Activated gamma-delta T cell treated with Interleukin-2 at 50 U/mL for 16 hours (primary cell): Measurements from ENCODE around the gene RASGRP2.
A peak's percentile ranks its signal among the peaks of the same experiment; 100 is the strongest.

Experiments
- DNase-seq: peaks from one replicate; pipeline ENCODE4 v3.0.0-alpha.2; 2020

The RASGRP2 gene

DNA sequence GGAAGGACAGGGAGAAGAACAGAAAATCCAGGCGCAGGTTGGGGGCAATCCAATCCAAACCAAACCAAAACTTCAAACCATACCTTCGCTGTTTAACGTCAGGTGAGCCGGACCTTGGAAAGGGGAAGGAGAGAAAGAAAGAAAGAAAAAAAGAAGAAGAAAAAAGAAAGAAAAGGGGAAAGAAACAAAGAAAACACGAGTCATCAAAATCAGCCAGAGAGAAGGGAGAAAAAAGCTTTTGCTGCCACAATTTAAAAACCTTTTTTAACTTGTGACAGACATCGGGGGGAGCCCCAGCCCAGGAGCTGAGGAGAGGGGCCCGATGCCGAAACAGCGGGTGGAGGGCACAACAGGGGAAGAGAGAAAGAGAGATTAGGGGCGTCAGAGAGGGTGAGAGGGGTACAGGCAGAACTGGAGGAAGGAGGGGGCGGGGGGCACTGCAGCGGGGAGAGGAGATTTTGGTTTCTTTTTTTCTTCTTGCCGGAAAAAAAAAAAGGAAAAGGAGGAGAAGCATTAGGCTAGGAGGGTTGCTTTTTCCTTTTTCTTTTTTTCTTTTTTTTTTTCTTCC lies 51.1 kb downstream of the RASGRP2 start:
- DNase-seq: no peak

DNA sequence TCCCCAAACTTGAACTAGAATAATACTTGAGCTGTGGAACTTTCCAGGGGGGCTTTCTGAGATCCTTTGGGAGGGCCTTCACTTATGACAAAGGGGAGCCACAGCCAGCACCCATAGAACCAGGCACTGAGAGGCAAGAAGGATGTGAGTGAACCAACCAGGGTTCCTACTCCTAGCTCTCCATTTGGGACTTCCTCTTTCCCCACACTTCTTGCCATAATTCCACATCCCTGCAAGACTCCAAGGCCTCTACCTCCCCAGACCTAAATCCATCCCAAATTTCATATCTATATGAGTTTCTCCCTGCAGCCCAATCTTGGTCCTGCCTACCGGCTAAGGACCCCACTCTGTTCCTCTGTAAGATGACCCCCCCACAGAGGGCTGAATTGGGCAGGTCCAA lies 52.4 kb downstream of the RASGRP2 start:
- no peak for DNase-seq

DNA sequence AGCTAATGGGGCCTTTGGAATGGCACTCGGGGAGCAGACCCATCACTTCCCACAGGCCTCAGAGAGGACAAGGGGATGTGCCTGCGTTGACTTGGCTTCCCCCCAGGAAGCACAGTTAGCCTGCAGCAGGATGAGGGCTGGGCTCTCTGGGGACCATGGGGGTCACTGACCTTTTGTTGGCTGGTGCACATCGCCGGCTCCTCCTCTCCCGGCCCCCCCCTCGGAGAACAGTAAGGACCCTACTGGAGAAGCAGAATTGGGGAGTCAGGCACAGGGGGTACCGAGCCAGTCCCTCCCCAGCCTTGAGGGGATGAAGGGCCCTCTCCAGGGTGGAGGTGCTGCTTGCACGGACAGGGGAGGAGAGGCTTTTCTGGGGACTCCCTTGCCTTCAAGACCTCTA lies 53.7 kb downstream of the RASGRP2 start:
- no peak for DNase-seq

DNA sequence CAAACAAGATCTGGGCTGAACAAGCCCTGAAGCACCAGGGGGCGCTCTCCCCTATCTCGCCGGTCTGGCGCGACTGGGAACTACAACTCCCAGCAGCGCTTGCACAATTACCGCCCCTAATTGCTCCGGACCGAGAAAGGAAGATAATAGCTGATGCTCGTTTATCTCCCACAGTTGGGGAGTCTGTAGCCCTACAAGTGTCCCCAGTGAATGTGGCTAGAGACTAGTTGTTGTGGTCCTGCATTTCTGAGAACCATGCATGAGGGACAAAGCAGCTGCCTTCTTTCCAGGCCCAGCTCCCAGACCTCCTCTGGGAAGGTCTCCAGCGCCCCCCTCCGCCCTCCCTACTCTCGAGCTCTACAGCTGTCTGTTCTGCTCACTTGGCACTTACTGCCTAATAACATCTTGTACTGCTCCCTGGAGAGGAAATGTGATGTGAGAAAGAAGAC lies 55.4 kb downstream of the RASGRP2 start:
- DNase-seq: peak; percentile 94

DNA sequence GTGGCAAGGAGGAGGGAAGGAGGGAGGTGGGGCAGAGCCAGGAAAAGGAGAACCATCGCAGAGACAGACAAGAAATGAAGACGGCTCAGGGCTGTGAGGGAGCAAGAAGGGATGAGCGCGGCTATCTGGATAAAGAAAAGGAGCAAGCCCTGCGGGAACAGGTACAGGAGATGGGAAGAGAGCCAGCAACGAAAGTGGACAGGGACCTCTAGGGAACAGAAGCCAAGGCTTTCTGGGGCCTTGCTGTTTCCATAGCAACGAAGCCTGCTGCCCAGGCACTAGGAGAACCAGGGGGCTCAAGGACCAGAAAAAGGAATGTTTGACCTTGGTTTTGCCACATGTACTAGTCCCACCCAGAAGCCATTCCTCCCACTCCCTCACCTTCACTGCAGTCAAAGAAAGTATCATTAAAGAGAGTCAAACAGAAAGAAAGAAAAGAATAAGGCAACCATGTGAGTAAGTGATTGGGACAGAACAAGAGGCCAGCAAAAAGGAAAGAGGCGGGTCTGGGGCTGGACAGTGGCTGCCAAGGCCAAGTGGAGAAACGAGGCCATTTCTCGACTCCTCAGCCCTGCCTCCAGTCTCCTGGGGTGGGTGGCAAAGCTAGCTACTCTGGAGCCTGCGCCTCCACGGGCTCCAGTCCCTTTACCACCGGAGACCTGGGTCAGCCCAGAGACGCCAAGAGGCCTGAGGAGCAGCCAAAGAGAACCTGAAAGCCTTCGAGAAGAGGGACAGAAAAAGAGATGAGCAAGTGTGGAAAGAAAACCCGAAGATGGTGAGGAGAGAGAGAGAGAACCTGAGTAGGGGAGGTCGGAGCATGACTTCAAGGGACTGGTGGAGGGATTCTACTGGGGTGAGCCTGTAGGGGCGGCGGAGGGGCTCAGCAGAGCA lies 56.1 kb downstream of the RASGRP2 start:
- no peak for DNase-seq

DNA sequence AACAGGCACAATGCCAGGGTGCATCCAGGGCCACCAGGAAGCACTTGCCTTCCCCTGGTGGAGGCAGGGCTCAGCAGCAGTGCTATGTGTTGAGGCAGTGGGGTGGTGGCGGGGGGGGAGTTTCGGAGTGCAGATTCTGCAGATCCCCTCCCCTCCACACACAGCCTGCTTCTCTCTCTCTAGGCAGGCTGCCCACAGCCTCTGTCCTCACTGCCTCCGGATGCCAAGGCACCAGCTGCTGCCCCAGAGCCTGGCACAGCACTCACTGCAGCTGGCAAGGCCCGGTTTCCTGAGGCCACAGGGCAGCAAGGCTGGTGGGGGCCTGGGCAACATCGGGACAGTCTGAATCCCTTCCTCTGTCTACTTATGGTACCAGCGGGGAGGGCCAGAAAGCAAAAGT lies 56.7 kb downstream of the RASGRP2 start:
- DNase-seq: no peak

DNA sequence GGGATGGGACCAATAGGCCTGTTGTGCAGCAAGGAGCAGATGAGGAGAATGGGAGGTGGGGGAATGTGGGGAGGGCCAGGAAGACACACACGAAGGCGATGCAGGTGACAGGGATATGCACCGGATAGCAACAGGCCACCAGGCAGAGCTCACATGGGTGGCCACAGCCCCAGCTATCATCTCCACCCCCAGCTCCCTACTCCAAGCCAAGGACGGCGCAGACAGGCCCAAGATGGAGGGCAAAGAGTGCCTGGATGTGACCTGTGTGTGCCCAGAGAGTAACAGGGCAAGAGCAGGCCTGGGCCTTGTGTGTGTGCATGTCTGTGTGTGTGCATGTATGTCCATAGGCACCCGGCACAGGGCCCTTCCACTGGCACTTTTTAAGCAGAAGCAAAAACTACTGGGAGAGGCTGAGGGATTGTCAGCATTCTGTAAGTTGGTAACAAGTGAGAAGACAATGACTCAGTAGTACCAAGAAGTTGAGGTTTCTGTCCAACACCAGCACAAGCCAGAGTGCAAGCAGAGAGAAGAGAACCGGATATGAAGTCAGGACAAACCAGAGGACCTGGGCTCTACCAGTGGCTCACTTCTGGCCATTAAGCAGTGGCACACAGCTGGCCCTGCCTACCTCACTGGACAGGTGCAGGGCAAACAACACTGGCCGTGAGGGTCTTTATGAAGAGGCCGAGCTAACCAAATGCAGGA lies 57.3 kb downstream of the RASGRP2 start:
- no peak for DNase-seq

DNA sequence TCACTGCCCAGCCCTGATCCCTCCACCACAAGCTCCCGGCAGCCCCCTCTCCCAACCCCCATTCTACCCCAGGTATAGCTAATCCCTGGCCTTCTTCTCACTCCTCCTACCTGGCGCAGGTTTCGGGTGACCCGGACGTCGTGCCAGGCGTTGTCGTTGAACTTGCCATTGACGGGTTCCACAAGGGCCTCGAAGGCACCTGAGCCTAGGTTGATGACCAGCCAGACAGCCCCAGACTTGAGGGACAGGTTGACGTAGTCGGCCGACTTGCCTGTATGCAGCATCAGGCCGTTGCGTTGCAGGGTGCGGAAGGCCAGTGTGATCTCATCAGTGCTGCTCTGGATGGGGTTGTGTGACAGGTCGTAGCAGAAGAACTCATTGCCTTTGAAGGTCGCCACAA lies 58.4 kb downstream of the RASGRP2 start:
- no peak for DNase-seq

DNA sequence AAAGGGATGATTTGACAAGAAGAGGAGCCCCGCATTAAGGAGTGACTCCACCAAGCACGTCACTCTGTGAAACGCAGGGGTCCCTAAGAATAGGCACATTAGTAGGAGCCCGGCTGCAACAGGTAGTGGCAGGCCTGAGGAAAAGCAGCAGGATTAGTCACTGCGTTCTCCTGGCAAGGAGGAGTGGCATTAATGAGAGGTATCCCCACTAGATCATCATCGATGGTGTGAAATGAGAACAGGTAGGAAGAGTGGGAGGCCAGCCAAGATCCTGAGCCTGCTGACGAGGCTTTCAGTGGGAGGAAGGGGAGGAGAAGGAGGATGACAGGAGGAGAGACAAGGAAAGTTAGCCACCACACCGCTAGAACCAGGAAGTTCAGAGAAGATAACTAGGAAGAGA lies 59.6 kb downstream of the RASGRP2 start:
- DNase-seq: no peak

DNA sequence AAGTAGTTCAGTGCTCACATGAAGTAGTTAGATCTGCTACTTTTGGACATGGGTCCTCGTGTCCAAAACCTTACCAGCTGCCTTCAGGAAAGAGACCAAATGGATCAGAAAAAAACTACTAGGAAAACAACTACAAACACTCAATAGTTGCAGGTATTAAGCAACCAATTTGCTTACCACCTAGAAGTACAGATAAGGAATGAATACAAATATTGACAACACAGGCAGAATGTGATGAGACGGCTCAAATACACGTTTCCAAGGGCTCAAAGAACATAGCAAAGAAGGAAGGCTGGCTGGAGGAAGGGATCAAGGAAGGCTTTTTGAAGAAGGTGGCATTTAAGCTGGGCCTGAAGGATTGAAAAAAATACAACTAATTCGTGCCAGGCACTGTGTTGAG lies 62.8 kb downstream of the RASGRP2 start:
- DNase-seq: no peak

DNA sequence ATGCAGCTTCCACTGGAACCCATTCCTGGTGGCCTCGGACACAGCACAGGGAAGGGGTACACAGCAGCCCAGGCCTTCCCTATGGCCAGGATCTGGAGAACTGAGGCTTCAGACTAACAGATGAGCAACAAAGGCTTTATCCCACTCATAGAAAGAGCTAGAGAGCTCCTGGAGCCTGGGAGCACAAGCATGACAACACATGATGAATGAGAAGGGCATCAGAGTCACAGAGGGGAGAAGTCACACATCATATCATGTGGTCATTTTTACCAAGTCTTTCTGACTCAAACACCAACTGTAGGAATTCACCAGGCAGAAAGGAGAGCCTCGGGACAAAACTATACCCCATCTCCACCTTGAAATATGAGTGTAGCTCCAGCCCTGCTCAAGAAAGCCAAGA lies 64.1 kb downstream of the RASGRP2 start:
- DNase-seq: no peak

DNA sequence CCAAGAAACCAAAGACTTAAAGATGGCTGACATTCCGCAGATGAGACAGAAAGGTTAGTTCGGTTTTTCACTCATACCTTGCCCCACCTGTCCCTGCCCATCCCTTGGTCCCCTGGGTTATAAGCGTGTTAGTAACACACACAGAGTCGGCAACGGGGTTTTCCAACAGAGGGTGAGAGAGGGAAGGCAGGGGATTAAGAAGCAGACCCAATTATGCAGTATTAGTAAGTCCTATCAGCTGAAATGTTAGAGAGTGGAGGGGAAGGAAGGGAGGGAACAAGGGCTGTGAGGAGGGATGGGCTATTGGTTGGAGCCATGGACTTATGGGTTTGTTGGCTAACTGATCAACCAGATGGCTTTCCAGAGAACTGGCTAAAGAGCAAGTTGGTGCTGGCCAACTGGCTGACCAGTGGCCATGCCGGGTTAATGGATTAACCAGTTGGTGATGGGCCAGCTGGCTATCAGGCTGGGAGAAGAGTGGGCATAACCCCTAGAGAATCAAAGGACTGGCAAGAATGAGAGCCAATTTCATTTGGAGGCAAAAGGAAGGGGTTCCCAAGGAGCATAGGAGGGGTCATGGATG lies 66.4 kb downstream of the RASGRP2 start:
- no peak for DNase-seq
